Effector CD8-positive, alpha-beta T cell (primary cell): ENCODE data around the gene C20orf204.
"Not testable (repeated sequence)": the region's sequence is repeated elsewhere in the genome, so short reads cannot be mapped to it uniquely, and the experiment has no call there.

Experiments
- DNase-seq: peaks from one replicate; lab custom pipeline; 2025; lab: John Stamatoyannopoulos, UW

The C20orf204 gene

DNA sequence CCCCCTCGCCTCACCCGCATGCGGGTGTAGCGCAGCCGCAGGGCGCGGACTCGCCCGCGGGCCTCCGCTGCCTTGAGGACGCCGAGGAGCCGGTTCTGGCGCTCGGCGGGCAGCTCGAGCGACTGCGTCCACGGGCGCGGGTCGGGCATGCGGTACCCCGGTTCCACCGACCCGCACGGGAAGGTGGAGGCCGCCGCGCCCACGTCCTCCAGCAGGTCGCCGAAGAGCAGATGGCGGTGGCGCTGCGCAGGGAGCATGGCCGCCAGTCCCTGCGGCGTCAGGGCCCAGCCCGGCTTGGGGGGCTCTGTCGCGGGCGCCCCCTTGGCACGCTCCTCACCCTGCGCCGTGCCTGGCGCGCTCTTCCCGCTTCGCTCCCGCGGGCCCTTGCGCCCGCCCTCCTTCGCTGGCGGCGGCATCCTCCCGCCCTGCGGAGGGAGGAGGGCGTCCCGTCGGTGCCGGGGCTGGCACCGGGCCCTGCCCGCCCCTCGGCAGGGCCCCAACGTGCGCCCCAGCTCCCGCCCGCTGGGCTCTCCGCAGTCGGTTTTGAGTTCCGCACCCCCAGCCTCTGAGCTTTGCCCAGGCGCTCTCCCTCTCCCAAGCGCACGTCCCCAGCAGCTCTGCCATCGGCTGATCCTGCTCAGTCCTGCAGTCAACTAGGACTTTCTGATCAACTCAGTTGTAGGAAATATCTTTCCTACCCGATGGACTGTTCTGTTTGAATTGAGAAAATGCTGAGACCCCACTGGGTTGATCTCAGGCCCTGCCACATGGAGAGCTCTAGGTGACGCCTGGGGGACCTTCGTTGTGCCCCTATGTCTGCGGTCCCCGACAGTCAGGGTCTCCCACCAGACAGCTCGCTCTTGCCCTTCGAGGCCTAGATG is 48.1 kb downstream of the C20orf204 start, which contains the start of gene LKAAEAR1:
TSS of gene LKAAEAR1 (minus strand) at position 595 of the 881 bp plus-strand sequence. CDS start at position 416, 179 bp downstream.
- DNase-seq: no peak

- DNase-seq: no peak
These were observed 48.7 kb downstream of the C20orf204 start for GRCh38 chr20:64084685-64085152.

DNA sequence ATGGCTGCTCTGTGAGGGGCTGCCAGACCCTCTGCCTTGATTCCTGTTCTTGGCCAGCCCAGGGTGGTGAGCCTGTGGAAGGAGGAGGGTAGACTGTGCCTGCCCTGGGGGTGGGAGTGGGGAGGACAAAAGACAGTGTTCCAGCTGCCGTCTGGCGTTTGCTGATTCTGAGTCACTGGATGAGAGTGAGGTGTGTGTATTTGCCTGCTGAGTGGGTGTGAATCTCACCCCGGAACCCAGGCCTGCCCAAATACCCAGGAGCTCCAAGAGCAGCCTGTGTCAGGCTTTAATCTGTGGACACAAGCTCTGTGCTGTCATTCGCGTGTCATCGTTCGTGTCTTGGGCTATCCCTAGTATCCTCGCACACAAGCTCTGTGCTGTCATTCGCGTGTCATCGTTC is 50.8 kb downstream of the C20orf204 start:
- DNase-seq: no peak

DNA sequence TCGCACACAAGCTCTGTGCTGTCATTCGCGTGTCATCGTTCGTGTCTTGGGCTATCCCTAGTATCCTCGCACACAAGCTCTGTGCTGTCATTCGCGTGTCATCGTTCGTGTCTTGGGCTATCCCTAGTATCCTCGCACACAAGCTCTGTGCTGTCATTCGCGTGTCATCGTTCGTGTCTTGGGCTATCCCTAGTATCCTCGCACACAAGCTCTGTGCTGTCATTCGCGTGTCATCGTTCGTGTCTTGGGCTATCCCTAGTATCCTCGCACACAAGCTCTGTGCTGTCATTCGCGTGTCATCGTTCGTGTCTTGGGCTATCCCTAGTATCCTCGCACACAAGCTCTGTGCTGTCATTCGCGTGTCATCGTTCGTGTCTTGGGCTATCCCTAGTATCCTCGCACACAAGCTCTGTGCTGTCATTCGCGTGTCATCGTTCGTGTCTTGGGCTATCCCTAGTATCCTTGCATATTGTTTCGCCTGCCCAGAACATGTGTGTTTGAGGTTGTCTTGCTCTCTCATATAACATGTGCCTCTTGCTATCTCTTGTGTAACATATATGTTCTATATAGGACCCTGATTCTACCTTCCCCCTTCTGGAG is 51.3 kb downstream of the C20orf204 start:
- DNase-seq: not testable (repeated sequence)

DNA sequence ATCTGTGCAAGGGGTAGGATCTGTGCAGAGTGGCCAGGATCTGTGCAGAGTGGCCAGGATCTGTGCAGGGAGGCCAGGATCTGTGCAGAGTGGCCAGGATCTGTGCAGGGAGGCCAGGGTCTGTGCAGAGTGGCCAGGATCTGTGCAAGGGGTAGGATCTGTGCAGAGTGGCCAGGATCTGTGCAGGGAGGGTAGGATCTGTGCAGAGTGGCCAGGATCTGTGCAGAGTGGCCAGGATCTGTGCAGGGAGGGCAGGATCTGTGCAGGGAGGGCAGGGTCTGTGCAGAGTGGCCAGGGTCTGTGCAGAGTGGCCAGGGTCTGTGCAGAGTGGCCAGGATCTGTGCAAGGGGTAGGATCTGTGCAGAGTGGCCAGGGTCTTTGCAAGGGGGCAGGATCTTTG is 52.6 kb downstream of the C20orf204 start:
- not testable (repeated sequence) for DNase-seq
